Effector memory CD8-positive, alpha-beta T cell (primary cell): ENCODE measurements around the gene NUDCD3.
"Not testable (repeated sequence)": the region's sequence is repeated elsewhere in the genome, so short reads cannot be mapped to it uniquely, and the experiment has no call there.

Experiments
- ATAC-seq: fragments of 150-1000 bp; cut with Tn5 transposase; replicated peaks from 2 replicates; pipeline ENCODE4 v1.10.0; 2021; ENCODE audit warnings: mild to moderate bottlenecking, moderate library complexity
- DNase-seq, 3 experiments: peaks; one replicate each; pipeline ENCODE4 v3.0.0; 2021
- H3K27ac Mint-ChIP-seq, 2 donors: one replicate each; pipeline ENCODE4 v1.8.0; 2022; ENCODE audit warnings: mild to moderate bottlenecking in 2 of 2, mixed read lengths in 2 of 2, moderate library complexity in 2 of 2
- H3K27me3 Mint-ChIP-seq, 2 donors: one replicate each; pipeline ENCODE4 v1.8.0; 2022; ENCODE audit warnings: mixed read lengths in 2 of 2
- H3K36me3 Mint-ChIP-seq: one replicate; pipeline ENCODE4 v1.8.0; 2022; ENCODE audit warnings: mild to moderate bottlenecking, moderate library complexity, mixed read lengths; ENCODE audit not compliant: insufficient read depth
- H3K4me1 Mint-ChIP-seq, 2 donors: one replicate each; pipeline ENCODE4 v1.8.0; 2022; ENCODE audit warnings: low read depth in 2 of 2, mixed read lengths in 2 of 2
- H3K4me3 Mint-ChIP-seq, 2 donors: one replicate each; pipeline ENCODE4 v1.8.0; 2022; ENCODE audit warnings: mild to moderate bottlenecking in 2 of 2, mixed read lengths in 2 of 2, moderate library complexity in 2 of 2
- H3K9me3 Mint-ChIP-seq, 2 donors: one replicate each; pipeline ENCODE4 v1.8.0; 2022; ENCODE audit warnings: mixed read lengths in 2 of 2

Gene NUDCD3

GRCh38 chr7:44508328-44509030 is 18.0 kb upstream of the NUDCD3 start:
- DNase-seq (no peak), ATAC-seq (no peak)
- Mint-ChIP-seq H3K4me3 (no peak overlapping the region), H3K27me3 (peaks cover 14 to 27% of the 10 kb centered on the region in 2 donors), H3K9me3 (no peaks in the 10 kb centered on the region), H3K36me3 (no peaks in the 10 kb centered on the region), H3K27ac (peak overlapping the region in 1 of 2 donors; percentile 53), H3K4me1 (peaks cover 0 to 2% of the 10 kb centered on the region in 2 donors)

GRCh38 chr7:44506592-44507288 is 16.3 kb upstream of the NUDCD3 start:
- not testable (repeated sequence) for ATAC-seq, H3K4me1 Mint-ChIP-seq, H3K27ac Mint-ChIP-seq, DNase-seq, H3K9me3 Mint-ChIP-seq, H3K36me3 Mint-ChIP-seq, H3K4me3 Mint-ChIP-seq
- H3K27me3 Mint-ChIP-seq = peaks cover 14 to 19% of the 10 kb centered on the region in 2 donors

GRCh38 chr7:44505595-44505994 is 15.1 kb upstream of the NUDCD3 start:
- Mint-ChIP-seq H3K4me3 (no peak overlapping the region), H3K9me3 (no peaks in the 10 kb centered on the region), H3K27me3 (peaks cover 6 to 11% of the 10 kb centered on the region in 2 donors), H3K27ac (no peak overlapping the region), H3K4me1 (peaks cover 0 to 2% of the 10 kb centered on the region in 2 donors), H3K36me3 (no peaks in the 10 kb centered on the region)
- DNase-seq (no peak), ATAC-seq (peak; percentile 35)

- no peaks in the 10 kb centered on the region for H3K36me3 Mint-ChIP-seq
- H3K9me3 Mint-ChIP-seq = no peaks in the 10 kb centered on the region
- no peaks in the 10 kb centered on the region for H3K4me1 Mint-ChIP-seq
- ATAC-seq (no peak), DNase-seq (no peak)
- H3K27me3 Mint-ChIP-seq = peaks cover 10 to 20% of the 10 kb centered on the region in 2 donors
- no peak overlapping the region for H3K4me3 Mint-ChIP-seq
- H3K27ac Mint-ChIP-seq = no peak overlapping the region
Observed at GRCh38 chr7:44498230-44498954, 7.9 kb upstream of the NUDCD3 start.

- Mint-ChIP-seq H3K36me3 (no peaks in the 10 kb centered on the region), H3K27ac (no peak overlapping the region), H3K27me3 (peaks cover 10 to 20% of the 10 kb centered on the region in 2 donors), H3K4me1 (no peaks in the 10 kb centered on the region), H3K9me3 (no peaks in the 10 kb centered on the region), H3K4me3 (no peak overlapping the region)
- no peak for ATAC-seq
- no peak for DNase-seq
Observed at GRCh38 chr7:44497155-44498027, 6.9 kb upstream of the NUDCD3 start.

GRCh38 chr7:44496385-44496784 is 5.9 kb upstream of the NUDCD3 start:
- Mint-ChIP-seq H3K36me3 (no peaks in the 10 kb centered on the region), H3K4me1 (no peaks in the 10 kb centered on the region), H3K27ac (no peak overlapping the region), H3K27me3 (peaks cover 10 to 20% of the 10 kb centered on the region in 2 donors), H3K4me3 (no peak overlapping the region), H3K9me3 (no peaks in the 10 kb centered on the region)
- DNase-seq (no peak), ATAC-seq (no peak)

GRCh38 chr7:44494960-44495359 is 4.5 kb upstream of the NUDCD3 start:
- Mint-ChIP-seq H3K9me3 (no peaks in the 10 kb centered on the region), H3K36me3 (peaks cover 11% of the 10 kb centered on the region), H3K27ac (no peak overlapping the region), H3K4me1 (peaks cover 5 to 8% of the 10 kb centered on the region in 2 donors), H3K27me3 (peaks cover 10 to 20% of the 10 kb centered on the region in 2 donors), H3K4me3 (no peak overlapping the region)
- ATAC-seq (no peak), DNase-seq (no peak)

- ATAC-seq (no peak), DNase-seq (no peak)
- peaks cover 31 to 33% of the 10 kb centered on the region in 2 donors for H3K4me1 Mint-ChIP-seq
- H3K27ac Mint-ChIP-seq = peak overlapping the region; percentile 88 to 97
- H3K4me3 Mint-ChIP-seq = peak overlapping the region; percentile 85 to 97
- H3K36me3 Mint-ChIP-seq = peaks cover 19% of the 10 kb centered on the region
- no peaks in the 10 kb centered on the region for H3K9me3 Mint-ChIP-seq
- peaks cover 0 to 20% of the 10 kb centered on the region in 2 donors for H3K27me3 Mint-ChIP-seq
Observed at GRCh38 chr7:44491229-44491628, 771 bp upstream of the NUDCD3 start.

- DNase-seq = peak in 1 of 3 experiments; percentile 27
- H3K4me3 Mint-ChIP-seq = peak overlapping the region; percentile 85 to 97
- peak; percentile 42 for ATAC-seq
- peaks cover 0 to 7% of the 10 kb centered on the region in 2 donors for H3K27me3 Mint-ChIP-seq
- H3K4me1 Mint-ChIP-seq = peaks cover 36 to 44% of the 10 kb centered on the region in 2 donors
- H3K27ac Mint-ChIP-seq = peak overlapping the region; percentile 88 to 97
- peaks cover 23% of the 10 kb centered on the region for H3K36me3 Mint-ChIP-seq
- no peaks in the 10 kb centered on the region for H3K9me3 Mint-ChIP-seq
Observed at GRCh38 chr7:44489955-44490350, 505 bp downstream of the NUDCD3 start.

GRCh38 chr7:44488955-44489354 is 1.5 kb downstream of the NUDCD3 start:
- Mint-ChIP-seq H3K4me3 (peak overlapping the region; percentile 85 to 97), H3K27ac (peak overlapping the region in 1 of 2 donors; percentile 88), H3K4me1 (peaks cover 39 to 50% of the 10 kb centered on the region in 2 donors), H3K36me3 (peaks cover 31% of the 10 kb centered on the region), H3K9me3 (no peaks in the 10 kb centered on the region), H3K27me3 (no peaks in the 10 kb centered on the region)
- ATAC-seq = no peak
- no peak for DNase-seq

- no peak overlapping the region for H3K27ac Mint-ChIP-seq
- peaks cover 50 to 64% of the 10 kb centered on the region in 2 donors for H3K4me1 Mint-ChIP-seq
- no peak for DNase-seq
- H3K9me3 Mint-ChIP-seq = no peaks in the 10 kb centered on the region
- peaks cover 53% of the 10 kb centered on the region for H3K36me3 Mint-ChIP-seq
- no peaks in the 10 kb centered on the region for H3K27me3 Mint-ChIP-seq
- ATAC-seq = no peak
- H3K4me3 Mint-ChIP-seq = peak overlapping the region in 1 of 2 donors; percentile 26
Observed at GRCh38 chr7:44486693-44487092, 3.8 kb downstream of the NUDCD3 start.

- Mint-ChIP-seq H3K27me3 (no peaks in the 10 kb centered on the region), H3K36me3 (peaks cover 60% of the 10 kb centered on the region), H3K27ac (no peak overlapping the region), H3K9me3 (no peaks in the 10 kb centered on the region), H3K4me3 (peak overlapping the region in 1 of 2 donors; percentile 54), H3K4me1 (peaks cover 51 to 62% of the 10 kb centered on the region in 2 donors)
- no peak for DNase-seq
- no peak for ATAC-seq
Observed at GRCh38 chr7:44486001-44486400, 4.5 kb downstream of the NUDCD3 start.
